Measurements from ENCODE around the gene PIGT.
A peak's percentile ranks its signal among the peaks of the same experiment; 100 is the strongest.

Gene PIGT

DNA sequence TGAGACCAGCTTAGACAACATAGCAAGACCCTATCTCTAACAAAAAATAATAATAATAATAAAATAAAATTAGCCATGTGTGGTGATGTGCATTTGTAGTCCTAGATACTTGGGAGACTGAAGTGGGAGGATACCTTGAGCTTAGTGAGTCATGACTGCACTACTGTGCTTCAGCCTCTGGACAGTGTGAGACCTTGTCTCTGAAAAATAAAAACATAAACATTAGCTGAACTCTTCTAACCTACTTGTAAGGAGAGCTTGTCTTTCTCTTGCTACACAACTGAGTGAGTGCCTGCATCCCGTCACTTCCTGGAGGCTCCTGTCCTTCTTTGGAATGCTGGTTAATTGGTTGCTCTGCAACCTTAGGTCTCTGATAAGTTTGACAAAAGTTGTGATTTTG lies 13.0 kb upstream of the PIGT start:
- no peaks in the 10 kb centered on the region for H3K36me3 ChIP-seq
- TF ChIP-seq, protein P1, sequence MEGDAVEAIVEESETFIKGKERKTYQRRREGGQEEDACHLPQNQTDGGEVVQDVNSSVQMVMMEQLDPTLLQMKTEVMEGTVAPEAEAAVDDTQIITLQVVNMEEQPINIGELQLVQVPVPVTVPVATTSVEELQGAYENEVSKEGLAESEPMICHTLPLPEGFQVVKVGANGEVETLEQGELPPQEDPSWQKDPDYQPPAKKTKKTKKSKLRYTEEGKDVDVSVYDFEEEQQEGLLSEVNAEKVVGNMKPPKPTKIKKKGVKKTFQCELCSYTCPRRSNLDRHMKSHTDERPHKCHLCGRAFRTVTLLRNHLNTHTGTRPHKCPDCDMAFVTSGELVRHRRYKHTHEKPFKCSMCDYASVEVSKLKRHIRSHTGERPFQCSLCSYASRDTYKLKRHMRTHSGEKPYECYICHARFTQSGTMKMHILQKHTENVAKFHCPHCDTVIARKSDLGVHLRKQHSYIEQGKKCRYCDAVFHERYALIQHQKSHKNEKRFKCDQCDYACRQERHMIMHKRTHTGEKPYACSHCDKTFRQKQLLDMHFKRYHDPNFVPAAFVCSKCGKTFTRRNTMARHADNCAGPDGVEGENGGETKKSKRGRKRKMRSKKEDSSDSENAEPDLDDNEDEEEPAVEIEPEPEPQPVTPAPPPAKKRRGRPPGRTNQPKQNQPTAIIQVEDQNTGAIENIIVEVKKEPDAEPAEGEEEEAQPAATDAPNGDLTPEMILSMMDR (IDR thresholded peaks at IDR 0.05) = no peak
- peaks cover 50% of the 10 kb centered on the region for H3K27me3 ChIP-seq
- no peak overlapping the region for H3K27ac ChIP-seq
- H3K9me3 ChIP-seq = peaks cover 14% of the 10 kb centered on the region
- H3K4me3 ChIP-seq (ENCODE audit: low read depth in 1 of 2, low read length in 1 of 2) = no peak overlapping the region
- peaks cover 13 to 18% of the 10 kb centered on the region in 2 experiments for H3K4me1 ChIP-seq (ENCODE audit: control insufficient read depth in 1 of 2, insufficient read depth in 1 of 2, low read depth in 1 of 2, low read length in 1 of 2)

DNA sequence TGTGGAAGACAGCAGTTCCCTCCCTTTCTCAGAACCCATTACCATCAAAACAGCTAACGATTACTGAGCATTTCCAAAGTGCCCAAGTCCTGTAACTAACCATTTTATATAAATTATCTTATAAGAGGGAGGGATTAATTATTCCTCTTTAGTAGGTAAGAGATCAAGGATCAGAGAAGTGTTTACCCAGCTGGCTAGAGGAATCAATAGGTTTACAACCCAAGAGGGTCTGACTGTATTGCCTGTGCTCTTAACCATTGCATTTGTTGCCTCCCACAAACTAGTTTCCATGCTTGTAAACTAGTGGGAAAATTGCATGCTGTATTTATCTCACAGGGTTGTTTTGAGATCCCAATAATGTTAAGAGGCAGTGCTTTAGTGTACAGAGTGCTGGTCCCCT lies 11.5 kb upstream of the PIGT start:
- Histone ChIP-seq H3K36me3 (no peaks in the 10 kb centered on the region), H3K27me3 (peaks cover 65% of the 10 kb centered on the region), H3K27ac (no peak overlapping the region), H3K4me1 (ENCODE audit: control insufficient read depth in 1 of 2, insufficient read depth in 1 of 2, low read depth in 1 of 2, low read length in 1 of 2) (peaks cover 13 to 18% of the 10 kb centered on the region in 2 experiments), H3K9me3 (peaks cover 14% of the 10 kb centered on the region), H3K4me3 (ENCODE audit: low read depth in 1 of 2, low read length in 1 of 2) (no peak overlapping the region)
- TF ChIP-seq, protein P1 (IDR thresholded peaks at IDR 0.05) = no peak

GRCh38 chr20:45405571-45406259 lies 10.2 kb upstream of the PIGT start:
- Histone ChIP-seq H3K9me3 (peaks cover 7% of the 10 kb centered on the region), H3K4me3 (ENCODE audit: low read depth in 1 of 2, low read length in 1 of 2) (peak overlapping the region; percentile 55 to 63), H3K36me3 (no peaks in the 10 kb centered on the region), H3K4me1 (ENCODE audit: control insufficient read depth in 1 of 2, insufficient read depth in 1 of 2, low read depth in 1 of 2, low read length in 1 of 2) (peaks cover 13 to 18% of the 10 kb centered on the region in 2 experiments), H3K27ac (no peak overlapping the region), H3K27me3 (peaks cover 74% of the 10 kb centered on the region)
- TF ChIP-seq, protein P1 (IDR thresholded peaks at IDR 0.05) = no peak

- TF ChIP-seq, protein P1 (IDR thresholded peaks at IDR 0.05) = no peak
- peak overlapping the region; percentile 55 to 63 for H3K4me3 ChIP-seq (ENCODE audit: low read depth in 1 of 2, low read length in 1 of 2)
- peaks cover 74% of the 10 kb centered on the region for H3K27me3 ChIP-seq
- no peak overlapping the region for H3K27ac ChIP-seq
- peaks cover under 1% of the 10 kb centered on the region for H3K9me3 ChIP-seq
- H3K36me3 ChIP-seq = no peaks in the 10 kb centered on the region
- H3K4me1 ChIP-seq (ENCODE audit: control insufficient read depth in 1 of 2, insufficient read depth in 1 of 2, low read depth in 1 of 2, low read length in 1 of 2) = peaks cover 13 to 18% of the 10 kb centered on the region in 2 experiments
Observed at GRCh38 chr20:45406260-45407066, 9.5 kb upstream of the PIGT start.

- H3K4me3 ChIP-seq (ENCODE audit: low read depth in 1 of 2, low read length in 1 of 2) = peak overlapping the region in 1 of 2 experiments; percentile 63
- TF ChIP-seq, protein P1 (IDR thresholded peaks at IDR 0.05) = no peak
- H3K27me3 ChIP-seq = peaks cover 75% of the 10 kb centered on the region
- no peak overlapping the region for H3K27ac ChIP-seq
- peaks cover 13 to 18% of the 10 kb centered on the region in 2 experiments for H3K4me1 ChIP-seq (ENCODE audit: control insufficient read depth in 1 of 2, insufficient read depth in 1 of 2, low read depth in 1 of 2, low read length in 1 of 2)
- no peaks in the 10 kb centered on the region for H3K9me3 ChIP-seq
- H3K36me3 ChIP-seq = no peaks in the 10 kb centered on the region
Observed at GRCh38 chr20:45407067-45407745, 8.7 kb upstream of the PIGT start.

All from neutrophil (primary cell).